Upper lobe of left lung (tissue), 6 donors: Measurements from ENCODE around the gene GJB4. TPM values are rescaled to one million over a fixed set of nuclear protein-coding genes. Genes with fewer than 3 reads are reported as not detected.

ENCODE experiments used
- ATAC-seq, 2 donors: fragments of 200-7000 bp; cut with Tn5 transposase; one replicate each; pipeline ENCODE4 v1.9.1; 2022; ENCODE audit warnings: mild to moderate bottlenecking in 2 of 2, moderate library complexity in 2 of 2; ENCODE audit not compliant: low FRiP score in 2 of 2
- DNase-seq, 2 donors: peaks; one replicate each; pipeline ENCODE4 v3.0.0-alpha.2; 2019 to 2020
- H3K27ac ChIP-seq, 4 donors: fragments of 200-600 bp; sonication (generic); one replicate each; pipeline ENCODE4 v1.5.1; 2016 to 2019
- H3K27me3 ChIP-seq, 4 donors: fragments of 200-600 bp; sonication (generic); one replicate each; pipeline ENCODE4 v1.5.1; 2017 to 2019
- H3K36me3 ChIP-seq, 4 donors: fragments of 200-600 bp; sonication (generic); one replicate each; pipeline ENCODE4 v1.5.1; 2016 to 2019
- H3K4me1 ChIP-seq, 4 donors: fragments of 200-600 bp; sonication (generic); one replicate each; pipeline ENCODE4 v1.5.1; 2018 to 2019
- H3K4me3 ChIP-seq, 4 donors: fragments of 200-600 bp; sonication (generic); one replicate each; pipeline ENCODE4 v1.5.1; 2017 to 2019; ENCODE audit warnings: mild to moderate bottlenecking in 2 of 4, moderate library complexity in 1 of 4
- H3K9me3 ChIP-seq, 4 donors: fragments of 200-600 bp; sonication (generic); one replicate each; pipeline ENCODE4 v1.5.1; 2018 to 2019
- CTCF ChIP-seq, 6 experiments: fragments of 450-650 bp in 4 of 6; fragments of 200-600 bp in 2 of 6; sonication (generic) in 2 of 6; IDR thresholded peaks; one replicate each; pipeline ENCODE4 v1.5.1; 2016 to 2019; ENCODE audit warnings: antibody characterized with exemption in 6 of 6
- EP300 ChIP-seq, 4 donors: sonication (generic); formaldehyde crosslinking; IDR thresholded peaks; one replicate each; pipeline ENCODE4 v1.5.1; 2017; ENCODE audit warnings: antibody characterized with exemption in 4 of 4, control low read depth in 2 of 4
- POLR2A ChIP-seq, 4 donors: fragments of 450-650 bp; IDR thresholded peaks; one replicate each; pipeline ENCODE4 v1.5.1; 2016 to 2017; ENCODE audit warnings: antibody characterized with exemption in 4 of 4, mild to moderate bottlenecking in 2 of 4
- POLR2AphosphoS5 ChIP-seq, 2 donors: sonication (generic); formaldehyde crosslinking; IDR thresholded peaks; one replicate each; pipeline ENCODE4 v1.5.1; 2017; ENCODE audit warnings: antibody characterized with exemption in 2 of 2
- WGBS, 2 donors: methylation state at CpG; one replicate each; pipeline ENCODE4 v1.1.5; 2017 to 2018; 5-methylcytosine and 5-hydroxymethylcytosine counted together
- total RNA-seq, 6 donors: library from RNA; depleted of rRNA in 4 of 6; stranded (reverse); fragments of >200 nt in 4 of 6; gene quantifications; one replicate each; pipeline versions ENCODE4 v1.1.0 to v1.2.1, GENCODE V29; 2016 to 2021
- donor health status: DM: no; HTN: no; CAD: no; lungs with moderate emphysema.
- donor health status: DM: no; HTN: yes; CAD: no; lungs with severe emphysema.

GJB4 gene
- total RNA-seq, 6 donors from 2014 or later: not detected

- Histone ChIP-seq H3K27ac (no peak overlapping the region), H3K36me3 (no peaks in the 10 kb centered on the region), H3K4me1 (peaks cover 12 to 17% (median 14%) of the 10 kb centered on the region in 4 donors), H3K9me3 (no peaks in the 10 kb centered on the region), H3K4me3 (peak overlapping the region in 1 of 4 donors; percentile 45), H3K27me3 (peaks cover 0 to 18% (median 7%) of the 10 kb centered on the region in 4 donors)
- ATAC-seq: no peak
- WGBS, 2 donors: 84 to 89% methylated on average over 1 of the region's 2 CpGs
- no peak for DNase-seq
- TF ChIP-seq POLR2AphosphoS5 (IDR thresholded peaks at IDR 0.05) (no peak), POLR2A (IDR thresholded peaks at IDR 0.05) (no peak), EP300 (IDR thresholded peaks at IDR 0.05) (no peak), CTCF (IDR thresholded peaks at IDR 0.05) (no peak)
Observed at GRCh38 chr1:34780528-34780927, 21.0 kb downstream of the GJB4 start.

- H3K9me3 ChIP-seq: no peaks in the 10 kb centered on the region
- ATAC-seq: peak; percentile 5 to 34
- H3K4me3 ChIP-seq: peak within 1 kb of the TSS; percentile 7 to 45 (median 34)
- DNase-seq: peak in 1 of 2 donors; percentile 87
- peaks cover 0 to 18% (median 7%) of the 10 kb centered on the region in 4 donors for H3K27me3 ChIP-seq
- WGBS, 2 donors: 4 to 16% methylated on average over 6 to 32 of the region's 62 CpGs
- TF ChIP-seq POLR2A (IDR thresholded peaks at IDR 0.05) (no peak), POLR2AphosphoS5 (IDR thresholded peaks at IDR 0.05) (no peak), CTCF (IDR thresholded peaks at IDR 0.05) (no peak), EP300 (IDR thresholded peaks at IDR 0.05) (no peak)
- H3K27ac ChIP-seq: peak within 1 kb of the TSS in 1 of 4 donors; percentile 34
- H3K4me1 ChIP-seq: peaks cover 12 to 17% (median 15%) of the 10 kb centered on the region in 4 donors
- H3K36me3 ChIP-seq: no peaks in the 10 kb centered on the region
Observed at GRCh38 chr1:34781071-34781843, 21.7 kb downstream of the GJB4 start, which contains the start of gene GJB3. Gene GJB3, plus strand, starts transcription at chr1:34781214. Its CDS starts 3,549 bp downstream, at chr1:34784763.

- peaks cover 0 to 18% (median 7%) of the 10 kb centered on the region in 4 donors for H3K27me3 ChIP-seq
Observed at GRCh38 chr1:34781844-34782391, 22.4 kb downstream of the GJB4 start.

GRCh38 chr1:34784751-34785221 lies 25.2 kb downstream of the GJB4 start:
- 85 to 92% methylated on average over 28 of the region's 28 CpGs for WGBS, 2 donors
- no peaks in the 10 kb centered on the region for H3K36me3 ChIP-seq
- no peak overlapping the region for H3K27ac ChIP-seq
- H3K9me3 ChIP-seq: no peaks in the 10 kb centered on the region
- H3K27me3 ChIP-seq: peaks cover 0 to 18% (median 7%) of the 10 kb centered on the region in 4 donors
- no peak overlapping the region for H3K4me3 ChIP-seq
- TF ChIP-seq EP300 (IDR thresholded peaks at IDR 0.05) (no peak), CTCF (IDR thresholded peaks at IDR 0.05) (no peak), POLR2AphosphoS5 (IDR thresholded peaks at IDR 0.05) (no peak), POLR2A (IDR thresholded peaks at IDR 0.05) (no peak)
- H3K4me1 ChIP-seq: peaks cover 12 to 25% (median 24%) of the 10 kb centered on the region in 4 donors
- ATAC-seq (no peak), DNase-seq (peak in 1 of 2 donors; percentile 66)

More at GRCh38 chr1:34781844-34782391, 22.4 kb downstream of the GJB4 start:
- Histone ChIP-seq H3K4me3 (peak overlapping the region in 3 of 4 donors; percentile 23 to 45 (median 45)), H3K36me3 (no peaks in the 10 kb centered on the region), H3K9me3 (no peaks in the 10 kb centered on the region), H3K27ac (peak overlapping the region in 1 of 4 donors; percentile 34), H3K4me1 (peaks cover 12 to 22% (median 17%) of the 10 kb centered on the region in 4 donors)
- 6 to 17% methylated on average over 2 to 18 of the region's 18 CpGs for WGBS, 2 donors
- ATAC-seq (no peak), DNase-seq (no peak)
- no peak for TF ChIP-seq EP300 (IDR thresholded peaks at IDR 0.05)
- TF ChIP-seq CTCF (IDR thresholded peaks at IDR 0.05): no peak
- no peak for TF ChIP-seq POLR2AphosphoS5 (IDR thresholded peaks at IDR 0.05)
- no peak for TF ChIP-seq POLR2A (IDR thresholded peaks at IDR 0.05)
